Right lobe of liver (tissue), 4 donors: ENCODE results near the gene RBX1.

Source experiments
- POLR2A ChIP-seq: fragments of 450-650 bp; IDR thresholded peaks from one replicate; pipeline ENCODE4 v1.6.1; 2017; ENCODE audit warnings: antibody characterized with exemption, mild to moderate bottlenecking
- TF ChIP-seq, protein P1 (sequence below), 4 donors: fragments of 200-600 bp in 3 of 4; fragments of 450-650 bp in 1 of 4; IDR thresholded peaks; one replicate each; pipeline versions ENCODE4 v1.5.1 to v1.8.0; 2016 to 2022; ENCODE audit warnings: antibody characterized with exemption in 4 of 4, mild to moderate bottlenecking in 2 of 4
- donor health status: DM: no; HTN: no; CAD: no.
- donor health status: DM: no; HTN: no; CAD: no.
- donor health status: DM: no; HTN: yes; CAD: no.

DNA sequence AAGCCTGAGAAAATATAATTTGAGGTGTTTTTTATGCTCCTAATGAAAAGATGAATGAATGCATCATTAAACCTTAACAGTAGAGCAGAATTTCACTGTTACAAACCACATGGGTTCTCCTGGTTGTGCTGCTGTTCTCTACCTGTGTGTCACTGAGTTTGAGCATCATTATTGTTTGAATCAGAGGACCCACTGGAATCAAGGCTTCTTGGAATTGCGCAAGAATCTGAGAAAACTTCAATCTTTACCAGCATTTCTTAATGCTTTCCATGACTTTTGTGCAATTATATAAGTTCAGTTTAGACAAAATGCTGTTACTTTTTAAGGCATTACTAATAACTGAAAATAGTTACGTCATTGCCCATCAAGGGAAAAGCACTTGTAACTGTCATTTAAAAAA is 18.8 kb upstream of the RBX1 start:
- TF ChIP-seq, protein P1, sequence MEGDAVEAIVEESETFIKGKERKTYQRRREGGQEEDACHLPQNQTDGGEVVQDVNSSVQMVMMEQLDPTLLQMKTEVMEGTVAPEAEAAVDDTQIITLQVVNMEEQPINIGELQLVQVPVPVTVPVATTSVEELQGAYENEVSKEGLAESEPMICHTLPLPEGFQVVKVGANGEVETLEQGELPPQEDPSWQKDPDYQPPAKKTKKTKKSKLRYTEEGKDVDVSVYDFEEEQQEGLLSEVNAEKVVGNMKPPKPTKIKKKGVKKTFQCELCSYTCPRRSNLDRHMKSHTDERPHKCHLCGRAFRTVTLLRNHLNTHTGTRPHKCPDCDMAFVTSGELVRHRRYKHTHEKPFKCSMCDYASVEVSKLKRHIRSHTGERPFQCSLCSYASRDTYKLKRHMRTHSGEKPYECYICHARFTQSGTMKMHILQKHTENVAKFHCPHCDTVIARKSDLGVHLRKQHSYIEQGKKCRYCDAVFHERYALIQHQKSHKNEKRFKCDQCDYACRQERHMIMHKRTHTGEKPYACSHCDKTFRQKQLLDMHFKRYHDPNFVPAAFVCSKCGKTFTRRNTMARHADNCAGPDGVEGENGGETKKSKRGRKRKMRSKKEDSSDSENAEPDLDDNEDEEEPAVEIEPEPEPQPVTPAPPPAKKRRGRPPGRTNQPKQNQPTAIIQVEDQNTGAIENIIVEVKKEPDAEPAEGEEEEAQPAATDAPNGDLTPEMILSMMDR (IDR thresholded peaks at IDR 0.05): no peak
- no peak for TF ChIP-seq POLR2A
